Measurements from ENCODE around the gene IL36B. TPM values are rescaled to one million over a fixed set of nuclear protein-coding genes. Genes with fewer than 3 reads are reported as not detected.

Gene IL36B
- total RNA-seq, 2 experiments from 2014 or later: not detected

- no peak overlapping the region for H3K4me3 Mint-ChIP-seq
- Histone ChIP-seq H3K4me1 (ENCODE audit: insufficient read depth, low read length) (no peaks in the 10 kb centered on the region), H3K36me3 (ENCODE audit: insufficient read depth, low read length) (no peaks in the 10 kb centered on the region), H3K27ac (ENCODE audit: low read depth in 1 of 2, low read length in 2 of 2) (no peak overlapping the region), H3K27me3 (ENCODE audit: control insufficient read depth in 1 of 2, insufficient read depth in 2 of 2, low read length in 2 of 2) (no peaks in the 10 kb centered on the region), H3K9me3 (ENCODE audit: control insufficient read depth in 1 of 2, insufficient read depth in 1 of 2, low read length in 2 of 2) (peaks cover 0 to 3% of the 10 kb centered on the region in 2 experiments), H3K4me3 (ENCODE audit: low read length) (no peak overlapping the region)
- intact Hi-C loops (cut with DNase I, micrococcal nuclease): no loop called here
- ATAC-seq (ENCODE audit: poor library complexity) (no peak), DNase-seq (no peak)
- no peak overlapping the region for H3K27ac Mint-ChIP-seq
- H3K4me1 Mint-ChIP-seq (ENCODE audit: low read depth): peaks cover 10% of the 10 kb centered on the region
- H3K9me3 Mint-ChIP-seq: peaks cover 4% of the 10 kb centered on the region
- TF ChIP-seq, protein P1, sequence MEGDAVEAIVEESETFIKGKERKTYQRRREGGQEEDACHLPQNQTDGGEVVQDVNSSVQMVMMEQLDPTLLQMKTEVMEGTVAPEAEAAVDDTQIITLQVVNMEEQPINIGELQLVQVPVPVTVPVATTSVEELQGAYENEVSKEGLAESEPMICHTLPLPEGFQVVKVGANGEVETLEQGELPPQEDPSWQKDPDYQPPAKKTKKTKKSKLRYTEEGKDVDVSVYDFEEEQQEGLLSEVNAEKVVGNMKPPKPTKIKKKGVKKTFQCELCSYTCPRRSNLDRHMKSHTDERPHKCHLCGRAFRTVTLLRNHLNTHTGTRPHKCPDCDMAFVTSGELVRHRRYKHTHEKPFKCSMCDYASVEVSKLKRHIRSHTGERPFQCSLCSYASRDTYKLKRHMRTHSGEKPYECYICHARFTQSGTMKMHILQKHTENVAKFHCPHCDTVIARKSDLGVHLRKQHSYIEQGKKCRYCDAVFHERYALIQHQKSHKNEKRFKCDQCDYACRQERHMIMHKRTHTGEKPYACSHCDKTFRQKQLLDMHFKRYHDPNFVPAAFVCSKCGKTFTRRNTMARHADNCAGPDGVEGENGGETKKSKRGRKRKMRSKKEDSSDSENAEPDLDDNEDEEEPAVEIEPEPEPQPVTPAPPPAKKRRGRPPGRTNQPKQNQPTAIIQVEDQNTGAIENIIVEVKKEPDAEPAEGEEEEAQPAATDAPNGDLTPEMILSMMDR (IDR thresholded peaks at IDR 0.05): no peak
- H3K27me3 Mint-ChIP-seq: no peaks in the 10 kb centered on the region
- ChIA-PET POLR2A (interaction anchor here (1.0 kb wide), 1 partner anchor 11 kb away, joined by 4 read pairs; no protein-coding TSS in a partner anchor), CTCF (no interaction called here)
- no peaks in the 10 kb centered on the region for H3K36me3 Mint-ChIP-seq (ENCODE audit: low read depth)
These were observed 45.4 kb downstream of the IL36B start for GRCh38 chr2:113007250-113007649.

GRCh38 chr2:113005030-113005509, 47.6 kb downstream of the IL36B start, which contains the start of gene IL36A:
TSS of gene IL36A (plus strand) at chr2:113005459. CDS start at chr2:113005872, 413 bp downstream.
- Mint-ChIP-seq H3K27ac (no peak within 1 kb of the TSS), H3K4me3 (no peak within 1 kb of the TSS), H3K9me3 (peaks cover 16% of the 10 kb centered on the region), H3K4me1 (ENCODE audit: low read depth) (peaks cover 10% of the 10 kb centered on the region), H3K36me3 (ENCODE audit: low read depth) (peaks cover 14% of the 10 kb centered on the region), H3K27me3 (no peaks in the 10 kb centered on the region)
- intact Hi-C loops (cut with DNase I, micrococcal nuclease): no loop called here
- H3K36me3 ChIP-seq (ENCODE audit: insufficient read depth, low read length): no peaks in the 10 kb centered on the region
- H3K27ac ChIP-seq (ENCODE audit: low read depth in 1 of 2, low read length in 2 of 2): no peak within 1 kb of the TSS
- TF ChIP-seq, protein P1 (IDR thresholded peaks at IDR 0.05): no peak
- H3K9me3 ChIP-seq (ENCODE audit: control insufficient read depth in 1 of 2, insufficient read depth in 1 of 2, low read length in 2 of 2): peaks cover 3 to 17% of the 10 kb centered on the region in 2 experiments
- DNase-seq (no peak), ATAC-seq (ENCODE audit: poor library complexity) (no peak)
- no peak within 1 kb of the TSS for H3K4me3 ChIP-seq (ENCODE audit: low read length)
- H3K4me1 ChIP-seq (ENCODE audit: insufficient read depth, low read length): no peaks in the 10 kb centered on the region
- CTCF ChIA-PET: no interaction called here
- POLR2A ChIA-PET: no interaction called here
- no peaks in the 10 kb centered on the region for H3K27me3 ChIP-seq (ENCODE audit: control insufficient read depth in 1 of 2, insufficient read depth in 2 of 2, low read length in 2 of 2)

DNA sequence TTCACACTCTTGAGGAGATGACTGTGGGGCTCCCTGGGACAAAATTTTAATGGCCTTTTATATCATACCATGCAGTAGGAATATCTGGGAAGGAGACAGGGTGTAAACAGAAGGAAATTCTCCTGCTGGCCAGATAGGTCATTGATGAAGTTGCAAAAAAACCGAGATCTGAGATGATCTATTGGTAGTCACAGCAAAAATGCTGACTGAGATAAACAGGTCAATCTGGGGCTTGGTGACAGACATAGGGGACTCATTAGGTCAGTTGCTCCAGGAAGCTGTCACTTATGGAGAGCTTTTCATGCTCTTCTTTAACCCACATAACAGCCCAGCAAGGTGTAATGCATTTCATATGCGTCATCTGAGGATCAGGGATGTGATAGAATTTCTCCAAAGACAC, 50.0 kb downstream of the IL36B start:
- POLR2A ChIA-PET: no interaction called here
- H3K36me3 Mint-ChIP-seq (ENCODE audit: low read depth): peaks cover 22% of the 10 kb centered on the region
- H3K36me3 ChIP-seq (ENCODE audit: insufficient read depth, low read length): no peaks in the 10 kb centered on the region
- no peak overlapping the region for H3K27ac Mint-ChIP-seq
- H3K27me3 ChIP-seq (ENCODE audit: control insufficient read depth in 1 of 2, insufficient read depth in 2 of 2, low read length in 2 of 2): no peaks in the 10 kb centered on the region
- H3K4me3 Mint-ChIP-seq: no peak overlapping the region
- peaks cover 19% of the 10 kb centered on the region for H3K9me3 Mint-ChIP-seq
- peaks cover 20% of the 10 kb centered on the region for H3K4me1 Mint-ChIP-seq (ENCODE audit: low read depth)
- CTCF ChIA-PET: no interaction called here
- intact Hi-C loops (cut with DNase I, micrococcal nuclease): no loop called here
- H3K27ac ChIP-seq (ENCODE audit: low read depth in 1 of 2, low read length in 2 of 2): no peak overlapping the region
- no peak overlapping the region for H3K4me3 ChIP-seq (ENCODE audit: low read length)
- TF ChIP-seq, protein P1 (IDR thresholded peaks at IDR 0.05): no peak
- no peaks in the 10 kb centered on the region for H3K27me3 Mint-ChIP-seq
- ATAC-seq (ENCODE audit: poor library complexity): no peak
- H3K4me1 ChIP-seq (ENCODE audit: insufficient read depth, low read length): peaks cover 1% of the 10 kb centered on the region
- DNase-seq: no peak
- H3K9me3 ChIP-seq (ENCODE audit: control insufficient read depth in 1 of 2, insufficient read depth in 1 of 2, low read length in 2 of 2): peaks cover 0 to 22% of the 10 kb centered on the region in 2 experiments

All from CD4-positive, alpha-beta T cell (primary cell).